ENCODE results near the gene FARP1. TPM values are rescaled to one million over a fixed set of nuclear protein-coding genes. Genes with fewer than 3 reads are reported as not detected.

FARP1 gene
- total RNA-seq, 2 donors from 2014 or later = 89.5 to 93.6 TPM

GRCh38 chr13:98098516-98098915 is 44.4 kb upstream of the FARP1 start:
- Histone ChIP-seq H3K4me1 (no peaks in the 10 kb centered on the region), H3K9me3 (no peaks in the 10 kb centered on the region), H3K27me3 (no peaks in the 10 kb centered on the region), H3K27ac (no peak overlapping the region), H3K36me3 (replicated peaks in 1 of 2; ENCODE audit: insufficient read depth in 1 of 2, low read depth in 2 of 2) (no peaks in the 10 kb centered on the region), H3K4me3 (no peak overlapping the region)
- ATAC-seq = no peak
- WGBS, 2 donors = 83 to 93% methylated on average over 7 of the region's 7 CpGs
- no peak for DNase-seq
- intact Hi-C loops (cut with DNase I) = no loop called here
- TF ChIP-seq POLR2A (IDR thresholded peaks at IDR 0.05) = no peak
- TF ChIP-seq CTCF (IDR thresholded peaks at IDR 0.05) = no peak

- Histone ChIP-seq H3K27ac (no peak overlapping the region), H3K36me3 (replicated peaks in 1 of 2; ENCODE audit: insufficient read depth in 1 of 2, low read depth in 2 of 2) (no peaks in the 10 kb centered on the region), H3K4me1 (no peaks in the 10 kb centered on the region), H3K4me3 (no peak overlapping the region), H3K27me3 (no peaks in the 10 kb centered on the region), H3K9me3 (no peaks in the 10 kb centered on the region)
- no peak for TF ChIP-seq CTCF (IDR thresholded peaks at IDR 0.05)
- no peak for TF ChIP-seq POLR2A (IDR thresholded peaks at IDR 0.05)
- WGBS, 2 donors = 95 to 96% methylated on average over 4 of the region's 4 CpGs
- DNase-seq (no peak), ATAC-seq (no peak)
- intact Hi-C loops (cut with DNase I) = no loop called here
Measured at GRCh38 chr13:98099627-98100026, 43.3 kb upstream of the FARP1 start.

- no peak for ATAC-seq
- intact Hi-C loops (cut with DNase I) = no loop called here
- H3K4me1 ChIP-seq = no peaks in the 10 kb centered on the region
- no peak overlapping the region for H3K4me3 ChIP-seq
- H3K27me3 ChIP-seq = no peaks in the 10 kb centered on the region
- no peak overlapping the region for H3K27ac ChIP-seq
- no peak for DNase-seq
- 92 to 94% methylated on average over 10 of the region's 10 CpGs for WGBS, 2 donors
- H3K9me3 ChIP-seq = no peaks in the 10 kb centered on the region
- TF ChIP-seq POLR2A (IDR thresholded peaks at IDR 0.05) (no peak), CTCF (IDR thresholded peaks at IDR 0.05) (no peak)
- no peaks in the 10 kb centered on the region for H3K36me3 ChIP-seq (replicated peaks in 1 of 2; ENCODE audit: insufficient read depth in 1 of 2, low read depth in 2 of 2)
Measured at GRCh38 chr13:98100481-98100880, 42.4 kb upstream of the FARP1 start.

- Histone ChIP-seq H3K36me3 (replicated peaks in 1 of 2; ENCODE audit: insufficient read depth in 1 of 2, low read depth in 2 of 2) (no peaks in the 10 kb centered on the region), H3K27ac (no peak overlapping the region), H3K4me3 (no peak overlapping the region), H3K9me3 (no peaks in the 10 kb centered on the region), H3K4me1 (no peaks in the 10 kb centered on the region), H3K27me3 (no peaks in the 10 kb centered on the region)
- DNase-seq = no peak
- intact Hi-C loops (cut with DNase I) = no loop called here
- ATAC-seq = no peak
- TF ChIP-seq CTCF (IDR thresholded peaks at IDR 0.05) (no peak), POLR2A (IDR thresholded peaks at IDR 0.05) (no peak)
- 68 to 90% methylated on average over 2 of the region's 2 CpGs for WGBS, 2 donors
Measured at GRCh38 chr13:98103531-98103930, 39.4 kb upstream of the FARP1 start.

GRCh38 chr13:98103942-98104880 is 38.7 kb upstream of the FARP1 start:
- H3K4me1 ChIP-seq = no peaks in the 10 kb centered on the region
- no peak overlapping the region for H3K27ac ChIP-seq
- H3K27me3 ChIP-seq = no peaks in the 10 kb centered on the region
- DNase-seq (no peak), ATAC-seq (no peak)
- H3K9me3 ChIP-seq = no peaks in the 10 kb centered on the region
- intact Hi-C loops (cut with DNase I) = no loop called here
- 75 to 87% methylated on average over 10 of the region's 10 CpGs for WGBS, 2 donors
- TF ChIP-seq CTCF (IDR thresholded peaks at IDR 0.05) (no peak), POLR2A (IDR thresholded peaks at IDR 0.05) (no peak)
- H3K36me3 ChIP-seq (replicated peaks in 1 of 2; ENCODE audit: insufficient read depth in 1 of 2, low read depth in 2 of 2) = no peaks in the 10 kb centered on the region
- no peak overlapping the region for H3K4me3 ChIP-seq

Data from body of pancreas (tissue), 4 donors.